Neuronal stem cell (in vitro differentiated cells): ENCODE results near the gene SARS1.
"Not testable (repeated sequence)": the region's sequence is repeated elsewhere in the genome, so short reads cannot be mapped to it uniquely, and the experiment has no call there.

Source experiments
- DNase-seq: peaks from one replicate; pipeline ENCODE4 v3.0.0-alpha.2; 2013; ENCODE audit warnings: low spot score
- H2AFZ ChIP-seq: one replicate; pipeline ENCODE4 v1.6.1; 2013; ENCODE audit warnings: mild to moderate bottlenecking, low read length, inconsistent platforms
- H2AK5ac ChIP-seq: 2 replicates; pipeline ENCODE4 v1.6.1; 2013; ENCODE audit warnings: low read depth, mild to moderate bottlenecking, inconsistent platforms, low read length, moderate library complexity, mixed read lengths
- H2BK120ac ChIP-seq: 2 replicates; pipeline ENCODE4 v1.6.1; 2013; ENCODE audit warnings: low read depth, mild to moderate bottlenecking, inconsistent platforms, low read length, moderate library complexity, mixed read lengths
- H2BK12ac ChIP-seq: one replicate; pipeline ENCODE4 v1.6.1; 2013; ENCODE audit warnings: low read length, inconsistent platforms
- H2BK15ac ChIP-seq: 2 replicates; pipeline ENCODE4 v1.6.1; 2013; ENCODE audit warnings: mild to moderate bottlenecking, low read length, inconsistent platforms, mixed read lengths
- H2BK5ac ChIP-seq: one replicate; pipeline ENCODE4 v1.6.1; 2013; ENCODE audit warnings: inconsistent platforms, mild to moderate bottlenecking, low read length, moderate library complexity
- H3K14ac ChIP-seq: one replicate; pipeline ENCODE4 v1.6.1; 2013; ENCODE audit warnings: low read length, inconsistent platforms
- H3K18ac ChIP-seq: 2 replicates; pipeline ENCODE4 v1.6.1; 2013; ENCODE audit warnings: low read length, inconsistent platforms
- H3K23ac ChIP-seq: 2 replicates; pipeline ENCODE4 v1.6.1; 2013; ENCODE audit warnings: low read depth, mild to moderate bottlenecking, mixed read lengths, low read length, inconsistent platforms; ENCODE audit not compliant: poor library complexity
- H3K27ac ChIP-seq: replicated peaks from 3 replicates; pipeline ENCODE4 v1.5.1; 2013; ENCODE audit warnings: low read length, inconsistent platforms
- H3K27me3 ChIP-seq, 3 experiments: 2 replicates each; pipeline ENCODE4 v1.6.1; 2013; ENCODE audit warnings: low read length in 3 of 3, mild to moderate bottlenecking in 2 of 3, inconsistent platforms in 1 of 3, low read depth in 1 of 3, mixed read lengths in 1 of 3, moderate library complexity in 1 of 3; ENCODE audit not compliant: control insufficient read depth in 3 of 3, insufficient read depth in 3 of 3
- H3K36me3 ChIP-seq, 2 donors: replicated peaks in 1 of 2; 2 replicates each; pipeline ENCODE4 v1.6.1; 2013; ENCODE audit warnings: low read length in 2 of 2; ENCODE audit not compliant: control insufficient read depth in 2 of 2, insufficient read depth in 2 of 2
- H3K4ac ChIP-seq: 2 replicates; pipeline ENCODE4 v1.6.1; 2013; ENCODE audit warnings: inconsistent platforms, mild to moderate bottlenecking, low read length, moderate library complexity
- H3K4me1 ChIP-seq, 2 donors: 1 replicate in 1 of 2; 2 replicates in 1 of 2; pipeline ENCODE4 v1.6.1; 2013; ENCODE audit warnings: low read length in 2 of 2, low read depth in 1 of 2; ENCODE audit not compliant: control insufficient read depth in 2 of 2, insufficient read depth in 1 of 2
- H3K4me2 ChIP-seq: one replicate; pipeline ENCODE4 v1.6.1; 2013; ENCODE audit warnings: mild to moderate bottlenecking, low read length, inconsistent platforms; ENCODE audit not compliant: insufficient read depth, poor library complexity, severe bottlenecking
- H3K4me3 ChIP-seq, 2 donors: 2 replicates each; pipeline ENCODE4 v1.5.1; 2013; ENCODE audit warnings: low read length in 2 of 2, mild to moderate bottlenecking in 2 of 2, inconsistent platforms in 1 of 2, moderate library complexity in 1 of 2
- H3K79me1 ChIP-seq: one replicate; pipeline ENCODE4 v1.6.1; 2013; ENCODE audit warnings: low read depth, mild to moderate bottlenecking, inconsistent platforms, low read length, moderate library complexity
- H3K9ac ChIP-seq: one replicate; pipeline ENCODE4 v1.6.1; 2013; ENCODE audit warnings: mild to moderate bottlenecking, low read depth, low read length, inconsistent platforms; ENCODE audit not compliant: poor library complexity
- H3K9me3 ChIP-seq, 2 donors: replicated peaks in 1 of 2; 2 replicates each; pipeline versions ENCODE3 to v1.6.1; 2013; ENCODE audit warnings: low read length in 2 of 2, mild to moderate bottlenecking in 2 of 2, inconsistent platforms in 1 of 2, low read depth in 1 of 2, mixed read lengths in 1 of 2, moderate library complexity in 1 of 2; ENCODE audit not compliant: control insufficient read depth in 2 of 2, insufficient read depth in 1 of 2
- H4K8ac ChIP-seq: one replicate; pipeline ENCODE4 v1.6.1; 2013; ENCODE audit warnings: low read depth, mild to moderate bottlenecking, inconsistent platforms, low read length, moderate library complexity
- H4K91ac ChIP-seq: one replicate; pipeline ENCODE4 v1.6.1; 2013; ENCODE audit warnings: low read length, low read depth, mild to moderate bottlenecking, inconsistent platforms; ENCODE audit not compliant: poor library complexity
- WGBS, 2 donors: extraction: QIAGEN DNeasy Blood & Tissue Kit; methylation state at CpG; one replicate each; pipeline ENCODE4 v1.1.7; 2013; ENCODE audit warnings: missing lambda C conversion rate in 2 of 2, mixed read lengths in 1 of 2; ENCODE audit not compliant: insufficient read length in 2 of 2, insufficient replicate concordance in 1 of 2; ENCODE audit errors: extremely low coverage in 2 of 2; 5-methylcytosine and 5-hydroxymethylcytosine counted together

Gene SARS1

DNA sequence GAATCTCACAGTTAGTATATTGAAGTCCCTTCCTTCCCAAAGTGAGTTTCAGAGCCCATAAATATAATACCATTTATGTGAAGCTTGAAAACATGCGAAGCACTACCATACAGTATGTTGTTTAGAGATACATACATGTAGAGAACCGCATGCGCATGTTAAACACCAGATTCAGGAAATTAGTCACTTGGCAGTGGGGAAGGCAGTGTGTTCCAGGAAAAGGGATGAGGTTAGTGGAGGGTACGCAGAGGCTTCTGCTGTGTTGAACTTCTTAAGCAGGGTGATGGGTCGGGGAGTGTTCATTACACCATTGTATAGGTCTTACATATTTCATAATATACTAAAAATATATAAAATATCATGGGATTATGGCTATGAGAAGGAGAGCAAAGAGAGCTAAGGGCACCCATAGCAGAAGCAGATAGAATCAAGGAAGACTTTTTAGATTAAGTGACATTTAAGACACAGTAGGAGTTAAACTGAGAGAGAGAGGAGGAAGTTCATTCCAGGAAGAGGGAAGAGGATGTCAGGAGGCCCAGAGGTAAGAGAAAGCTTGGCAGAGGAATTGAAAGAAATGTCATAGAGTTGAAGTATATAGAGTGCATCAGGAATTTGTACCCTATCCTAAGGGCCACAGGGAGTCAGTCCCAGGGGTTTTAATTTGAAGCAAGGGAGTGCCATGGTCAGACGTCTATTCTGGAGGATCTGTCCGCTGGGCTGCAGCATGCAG, 43.5 kb upstream of the SARS1 start:
- no peak overlapping the region for H2BK5ac ChIP-seq
- H3K79me1 ChIP-seq: no peaks in the 10 kb centered on the region
- no peaks in the 10 kb centered on the region for H3K27me3 ChIP-seq
- no peak overlapping the region for H2BK12ac ChIP-seq
- H3K4ac ChIP-seq: no peak overlapping the region
- no peak overlapping the region for H4K8ac ChIP-seq
- no peak overlapping the region for H3K9ac ChIP-seq
- no peak overlapping the region for H2AK5ac ChIP-seq
- no peaks in the 10 kb centered on the region for H3K9me3 ChIP-seq
- no peak overlapping the region for H3K4me3 ChIP-seq
- no peak for DNase-seq
- peaks cover 4 to 24% of the 10 kb centered on the region in 2 donors for H3K4me1 ChIP-seq
- H2BK15ac ChIP-seq: no peak overlapping the region
- H3K4me2 ChIP-seq: no peak overlapping the region
- no CpG with 5 or more reads among the region's 7 CpGs for WGBS, 2 donors
- H3K23ac ChIP-seq: no peak overlapping the region
- H4K91ac ChIP-seq: no peak overlapping the region
- H3K36me3 ChIP-seq: no peaks in the 10 kb centered on the region
- no peak overlapping the region for H3K27ac ChIP-seq
- H3K14ac ChIP-seq: no peak overlapping the region
- H2BK120ac ChIP-seq: no peak overlapping the region
- H2AFZ ChIP-seq: no peak overlapping the region
- H3K18ac ChIP-seq: no peak overlapping the region

DNA sequence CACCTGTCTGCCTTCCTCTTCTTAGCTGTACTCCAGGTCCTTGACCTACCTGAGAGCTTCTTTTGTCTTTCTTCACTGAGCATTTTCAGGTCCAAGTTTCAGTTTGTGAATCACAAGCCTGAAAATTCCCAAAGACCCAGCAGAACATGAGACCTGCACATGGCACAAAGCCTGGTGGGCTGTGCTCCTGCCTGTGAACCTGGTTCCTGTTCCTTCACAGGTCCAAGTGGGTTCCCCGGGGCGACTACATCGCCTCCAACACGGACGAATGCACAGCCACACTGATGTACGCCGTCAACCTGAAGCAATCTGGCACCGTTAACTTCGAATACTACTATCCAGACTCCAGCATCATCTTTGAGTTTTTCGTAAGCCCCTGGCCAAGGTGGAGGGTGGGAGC, 42.1 kb upstream of the SARS1 start:
- H3K4me1 ChIP-seq: peaks cover 4 to 23% of the 10 kb centered on the region in 2 donors
- H3K27me3 ChIP-seq: no peaks in the 10 kb centered on the region
- no CpG with 5 or more reads among the region's 10 CpGs for WGBS, 2 donors
- no peak overlapping the region for H3K23ac ChIP-seq
- H4K8ac ChIP-seq: no peak overlapping the region
- H2AK5ac ChIP-seq: no peak overlapping the region
- H4K91ac ChIP-seq: no peak overlapping the region
- no peak overlapping the region for H3K18ac ChIP-seq
- H3K36me3 ChIP-seq: no peaks in the 10 kb centered on the region
- H2BK15ac ChIP-seq: no peak overlapping the region
- H3K4me2 ChIP-seq: no peak overlapping the region
- no peak overlapping the region for H3K27ac ChIP-seq
- no peaks in the 10 kb centered on the region for H3K79me1 ChIP-seq
- DNase-seq: no peak
- H3K9me3 ChIP-seq: no peaks in the 10 kb centered on the region
- H2BK12ac ChIP-seq: no peak overlapping the region
- H3K4me3 ChIP-seq: no peak overlapping the region
- no peak overlapping the region for H2AFZ ChIP-seq
- no peak overlapping the region for H3K9ac ChIP-seq
- H3K14ac ChIP-seq: no peak overlapping the region
- no peak overlapping the region for H2BK5ac ChIP-seq
- H3K4ac ChIP-seq: no peak overlapping the region
- H2BK120ac ChIP-seq: no peak overlapping the region

DNA sequence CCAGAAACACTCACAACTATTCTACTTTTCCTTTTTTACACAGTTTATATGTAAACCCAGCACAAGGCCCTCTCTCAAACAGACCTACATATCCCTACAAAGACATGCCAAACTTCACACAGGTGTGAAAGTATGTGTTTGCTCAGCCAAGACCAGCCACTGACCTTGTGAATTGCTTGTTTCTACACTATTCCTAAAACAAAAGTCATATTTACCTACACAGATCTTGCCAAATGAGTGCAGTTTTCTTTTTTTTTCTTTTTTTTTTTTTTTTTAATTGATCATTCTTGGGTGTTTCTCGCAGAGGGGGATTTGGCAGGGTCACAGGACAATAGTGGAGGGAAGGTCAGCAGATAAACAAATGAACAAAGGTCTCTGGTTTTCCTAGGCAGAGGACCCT, 37.4 kb upstream of the SARS1 start:
- H3K4me3 ChIP-seq, H3K27ac ChIP-seq, H4K8ac ChIP-seq, H2BK15ac ChIP-seq, H3K27me3 ChIP-seq, H3K36me3 ChIP-seq, H3K9ac ChIP-seq, H2BK120ac ChIP-seq, H3K14ac ChIP-seq, DNase-seq, H3K4me1 ChIP-seq, H3K23ac ChIP-seq, H4K91ac ChIP-seq, H3K9me3 ChIP-seq, H2BK12ac ChIP-seq, H3K4me2 ChIP-seq, H3K4ac ChIP-seq, H3K18ac ChIP-seq, H2AK5ac ChIP-seq, H3K79me1 ChIP-seq, H2BK5ac ChIP-seq: not testable (repeated sequence)
- WGBS, 2 donors: no CpG with 5 or more reads among the region's 1 CpG
- H2AFZ ChIP-seq: peak overlapping the region; percentile 18

DNA sequence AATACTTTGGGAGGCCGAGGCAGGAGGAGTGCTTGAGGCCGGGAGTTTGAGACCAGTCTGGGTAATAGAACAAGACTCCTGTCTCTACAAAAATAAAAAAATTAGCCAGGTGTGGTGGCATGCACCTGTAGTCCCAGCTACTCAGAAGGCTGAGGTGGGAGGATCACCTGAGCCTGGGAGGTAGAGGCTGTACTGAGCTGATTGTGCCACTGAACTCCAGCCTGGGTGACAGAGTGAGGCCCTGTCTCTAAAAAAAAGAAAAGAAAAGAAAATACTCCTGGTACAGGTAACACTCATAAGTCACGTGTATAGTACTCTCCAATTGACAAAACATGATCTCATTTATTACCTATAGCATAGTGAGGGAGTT, 33.0 kb upstream of the SARS1 start:
- H3K4ac ChIP-seq, H2BK120ac ChIP-seq, H3K79me1 ChIP-seq, H2AFZ ChIP-seq, H2BK5ac ChIP-seq, H3K36me3 ChIP-seq, H3K4me1 ChIP-seq, H3K18ac ChIP-seq, DNase-seq, H3K9ac ChIP-seq, H3K9me3 ChIP-seq, H2BK12ac ChIP-seq, H4K91ac ChIP-seq, H4K8ac ChIP-seq, H3K4me3 ChIP-seq, H3K14ac ChIP-seq, H3K4me2 ChIP-seq, H2BK15ac ChIP-seq, H3K27me3 ChIP-seq, H3K27ac ChIP-seq, H2AK5ac ChIP-seq, H3K23ac ChIP-seq: not testable (repeated sequence)
- no CpG with 5 or more reads among the region's 3 CpGs for WGBS, 2 donors
